Measurements from ENCODE around the gene CCND2.
A peak's percentile ranks its signal among the peaks of the same experiment; 100 is the strongest.

Gene CCND2

DNA sequence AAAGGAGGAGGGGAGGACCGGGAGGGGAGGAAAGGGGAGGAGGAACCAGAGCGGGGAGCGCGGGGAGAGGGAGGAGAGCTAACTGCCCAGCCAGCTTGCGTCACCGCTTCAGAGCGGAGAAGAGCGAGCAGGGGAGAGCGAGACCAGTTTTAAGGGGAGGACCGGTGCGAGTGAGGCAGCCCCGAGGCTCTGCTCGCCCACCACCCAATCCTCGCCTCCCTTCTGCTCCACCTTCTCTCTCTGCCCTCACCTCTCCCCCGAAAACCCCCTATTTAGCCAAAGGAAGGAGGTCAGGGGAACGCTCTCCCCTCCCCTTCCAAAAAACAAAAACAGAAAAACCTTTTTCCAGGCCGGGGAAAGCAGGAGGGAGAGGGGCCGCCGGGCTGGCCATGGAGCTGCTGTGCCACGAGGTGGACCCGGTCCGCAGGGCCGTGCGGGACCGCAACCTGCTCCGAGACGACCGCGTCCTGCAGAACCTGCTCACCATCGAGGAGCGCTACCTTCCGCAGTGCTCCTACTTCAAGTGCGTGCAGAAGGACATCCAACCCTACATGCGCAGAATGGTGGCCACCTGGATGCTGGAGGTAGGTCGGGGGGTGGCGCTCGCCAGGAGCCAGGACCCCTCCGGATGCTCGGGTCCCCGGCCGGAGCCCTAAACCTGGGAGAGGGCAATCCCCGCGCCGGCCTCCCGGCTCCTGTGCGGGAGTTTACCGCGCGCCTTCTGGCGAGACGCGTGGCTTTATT, at the start of gene CCND2:
Gene CCND2 (plus strand): TSS at position 111 of the 744 bp plus-strand sequence. CDS start 279 bp downstream, at position 390.
- TF ChIP-seq, protein P1, sequence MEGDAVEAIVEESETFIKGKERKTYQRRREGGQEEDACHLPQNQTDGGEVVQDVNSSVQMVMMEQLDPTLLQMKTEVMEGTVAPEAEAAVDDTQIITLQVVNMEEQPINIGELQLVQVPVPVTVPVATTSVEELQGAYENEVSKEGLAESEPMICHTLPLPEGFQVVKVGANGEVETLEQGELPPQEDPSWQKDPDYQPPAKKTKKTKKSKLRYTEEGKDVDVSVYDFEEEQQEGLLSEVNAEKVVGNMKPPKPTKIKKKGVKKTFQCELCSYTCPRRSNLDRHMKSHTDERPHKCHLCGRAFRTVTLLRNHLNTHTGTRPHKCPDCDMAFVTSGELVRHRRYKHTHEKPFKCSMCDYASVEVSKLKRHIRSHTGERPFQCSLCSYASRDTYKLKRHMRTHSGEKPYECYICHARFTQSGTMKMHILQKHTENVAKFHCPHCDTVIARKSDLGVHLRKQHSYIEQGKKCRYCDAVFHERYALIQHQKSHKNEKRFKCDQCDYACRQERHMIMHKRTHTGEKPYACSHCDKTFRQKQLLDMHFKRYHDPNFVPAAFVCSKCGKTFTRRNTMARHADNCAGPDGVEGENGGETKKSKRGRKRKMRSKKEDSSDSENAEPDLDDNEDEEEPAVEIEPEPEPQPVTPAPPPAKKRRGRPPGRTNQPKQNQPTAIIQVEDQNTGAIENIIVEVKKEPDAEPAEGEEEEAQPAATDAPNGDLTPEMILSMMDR (IDR thresholded peaks at IDR 0.05; ENCODE audit: low read depth, low read length): no peak
- TF ChIP-seq, protein P2, sequence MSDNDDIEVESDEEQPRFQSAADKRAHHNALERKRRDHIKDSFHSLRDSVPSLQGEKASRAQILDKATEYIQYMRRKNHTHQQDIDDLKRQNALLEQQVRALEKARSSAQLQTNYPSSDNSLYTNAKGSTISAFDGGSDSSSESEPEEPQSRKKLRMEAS (IDR thresholded peaks at IDR 0.05; ENCODE audit: low read depth, low read length): peak; percentile 50
- TF ChIP-seq MYC (IDR thresholded peaks at IDR 0.05; ENCODE audit: low read depth, low read length) (peak; percentile 67), POLR2A (IDR thresholded peaks at IDR 0.05; ENCODE audit: extremely low read depth, insufficient read length) (peak; percentile 94)
- peak within 1 kb of the TSS; percentile 93 for H3K4me3 ChIP-seq (ENCODE audit: low read depth, low read length)
- peak; percentile 97 for DNase-seq (ENCODE audit: low read depth)

DNA sequence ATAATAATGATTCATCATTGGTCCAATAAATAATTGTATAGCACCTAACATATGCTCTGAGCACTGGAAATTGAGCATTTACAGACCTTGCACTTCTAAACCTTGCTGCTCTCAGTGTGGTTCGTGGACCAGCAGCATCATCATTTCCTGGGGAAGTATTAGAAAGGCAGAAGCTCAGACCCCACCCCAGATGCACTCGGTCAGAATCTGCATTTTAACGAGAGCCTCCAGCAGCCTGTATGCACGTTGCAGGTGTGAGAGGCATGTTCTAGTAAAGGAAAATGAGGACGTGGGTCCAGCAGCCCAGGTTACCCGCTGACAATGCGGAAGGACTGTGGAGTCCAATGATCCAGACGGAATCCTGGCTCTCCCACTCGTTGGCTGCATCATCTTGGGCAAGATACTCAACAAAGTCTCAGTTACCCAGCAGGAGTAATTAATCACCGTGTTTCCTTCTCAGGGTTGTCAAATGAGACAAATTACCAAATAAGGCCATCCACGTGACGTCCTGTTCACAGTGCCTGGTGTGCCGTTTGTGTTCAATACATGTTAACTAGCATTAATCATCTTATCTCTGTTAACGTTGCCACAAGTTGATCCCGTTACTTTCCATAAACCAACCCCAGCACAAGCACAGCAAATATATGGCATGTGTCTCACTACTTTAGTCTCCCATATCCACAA, 49.2 kb upstream of the CCND2 start:
- TF ChIP-seq POLR2A (IDR thresholded peaks at IDR 0.05; ENCODE audit: extremely low read depth, insufficient read length) (no peak), MYC (IDR thresholded peaks at IDR 0.05; ENCODE audit: low read depth, low read length) (no peak)
- TF ChIP-seq, protein P2 (IDR thresholded peaks at IDR 0.05; ENCODE audit: low read depth, low read length): no peak
- TF ChIP-seq, protein P1 (IDR thresholded peaks at IDR 0.05; ENCODE audit: low read depth, low read length): no peak
- no peak for DNase-seq (ENCODE audit: low read depth)
- H3K4me3 ChIP-seq (ENCODE audit: low read depth, low read length): no peak overlapping the region

DNA sequence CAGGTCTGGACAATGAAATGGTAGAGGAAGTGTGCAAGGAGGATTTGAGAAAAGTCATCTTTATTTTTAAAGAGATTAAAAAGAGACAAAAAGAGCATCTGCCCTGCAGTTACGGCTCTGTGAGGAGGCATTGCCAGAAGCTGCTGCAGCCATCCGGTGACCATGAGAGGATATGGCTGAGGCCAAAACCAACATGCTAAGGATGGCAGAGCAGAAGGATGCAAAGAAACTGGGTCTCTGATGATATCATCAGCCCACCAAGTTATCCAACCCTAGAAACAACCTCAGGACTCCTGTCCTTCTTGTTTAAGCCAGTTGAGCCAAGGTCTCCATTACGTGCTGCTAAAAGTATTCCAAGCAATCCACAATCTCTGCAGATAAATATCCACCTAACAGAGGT, 48.0 kb upstream of the CCND2 start:
- TF ChIP-seq, protein P1 (IDR thresholded peaks at IDR 0.05; ENCODE audit: low read depth, low read length): no peak
- TF ChIP-seq, protein P2 (IDR thresholded peaks at IDR 0.05; ENCODE audit: low read depth, low read length): no peak
- TF ChIP-seq MYC (IDR thresholded peaks at IDR 0.05; ENCODE audit: low read depth, low read length) (no peak), POLR2A (IDR thresholded peaks at IDR 0.05; ENCODE audit: extremely low read depth, insufficient read length) (no peak)
- no peak for DNase-seq (ENCODE audit: low read depth)
- no peak overlapping the region for H3K4me3 ChIP-seq (ENCODE audit: low read depth, low read length)

DNA sequence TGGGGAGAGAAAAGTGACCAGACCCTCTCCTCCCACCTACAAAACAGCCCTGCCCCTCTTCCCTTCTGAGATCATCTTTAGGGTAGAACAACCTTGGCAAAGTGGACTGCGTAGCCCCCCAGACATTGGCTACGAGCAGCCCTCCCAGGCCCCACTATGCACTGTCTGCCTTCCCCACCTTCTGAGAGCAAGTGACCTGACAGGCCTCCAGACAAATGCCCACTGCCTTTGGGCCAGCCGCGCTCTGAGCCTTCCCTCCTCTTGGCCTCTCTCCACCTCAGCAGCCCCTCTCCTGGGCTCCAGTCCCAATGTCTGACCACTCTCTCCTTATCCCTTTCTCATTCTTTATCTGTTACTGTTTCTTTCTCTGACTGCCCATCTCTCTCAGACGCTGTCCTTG, 46.5 kb upstream of the CCND2 start:
- no peak for DNase-seq (ENCODE audit: low read depth)
- H3K4me3 ChIP-seq (ENCODE audit: low read depth, low read length): no peak overlapping the region
- TF ChIP-seq, protein P2 (IDR thresholded peaks at IDR 0.05; ENCODE audit: low read depth, low read length): no peak
- TF ChIP-seq, protein P1 (IDR thresholded peaks at IDR 0.05; ENCODE audit: low read depth, low read length): no peak
- TF ChIP-seq POLR2A (IDR thresholded peaks at IDR 0.05; ENCODE audit: extremely low read depth, insufficient read length) (no peak), MYC (IDR thresholded peaks at IDR 0.05; ENCODE audit: low read depth, low read length) (no peak)

DNA sequence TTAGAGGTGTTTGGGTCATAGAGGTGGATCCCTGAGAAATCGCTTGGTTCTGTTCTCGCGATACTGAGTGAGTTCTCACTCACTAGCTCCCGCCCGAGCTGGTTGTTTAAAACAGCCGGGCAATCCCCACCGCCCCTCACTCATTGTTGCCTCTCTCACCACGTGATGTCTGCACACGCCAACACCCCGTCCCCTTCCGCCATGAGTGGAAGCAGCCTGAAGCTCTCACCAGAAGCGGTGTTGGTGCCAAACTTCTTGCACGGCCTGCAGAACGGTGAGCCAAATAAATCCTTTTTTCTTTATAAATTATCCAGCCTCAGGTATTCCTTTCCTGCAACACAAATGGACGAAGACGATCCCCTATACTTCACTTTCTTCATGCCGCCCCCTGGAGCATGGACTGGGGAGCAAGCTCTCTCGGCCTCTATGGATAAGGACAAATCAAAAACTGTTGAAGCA, 45.4 kb upstream of the CCND2 start:
- TF ChIP-seq POLR2A (IDR thresholded peaks at IDR 0.05; ENCODE audit: extremely low read depth, insufficient read length): no peak
- no peak for TF ChIP-seq MYC (IDR thresholded peaks at IDR 0.05; ENCODE audit: low read depth, low read length)
- TF ChIP-seq, protein P2 (IDR thresholded peaks at IDR 0.05; ENCODE audit: low read depth, low read length): no peak
- TF ChIP-seq, protein P1 (IDR thresholded peaks at IDR 0.05; ENCODE audit: low read depth, low read length): no peak
- DNase-seq (ENCODE audit: low read depth): no peak
- H3K4me3 ChIP-seq (ENCODE audit: low read depth, low read length): no peak overlapping the region
